ENCODE measurements around the gene LRP1.

Gene LRP1

DNA sequence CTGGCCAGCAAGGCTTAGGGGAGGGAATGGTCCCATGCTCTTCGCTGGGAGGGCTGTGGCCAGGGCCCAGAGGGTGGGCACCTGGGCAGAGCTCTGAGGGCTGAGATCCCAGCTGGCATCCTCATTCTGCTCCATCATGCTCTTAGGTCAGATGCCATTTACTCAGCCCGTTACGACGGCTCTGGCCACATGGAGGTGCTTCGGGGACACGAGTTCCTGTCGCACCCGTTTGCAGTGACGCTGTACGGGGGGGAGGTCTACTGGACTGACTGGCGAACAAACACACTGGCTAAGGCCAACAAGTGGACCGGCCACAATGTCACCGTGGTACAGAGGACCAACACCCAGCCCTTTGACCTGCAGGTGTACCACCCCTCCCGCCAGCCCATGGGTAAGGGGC lies 49.9 kb downstream of the LRP1 start:
- no peak for DNase-seq

GRCh38 chr12:57179331-57180086 lies 51.2 kb downstream of the LRP1 start:
- DNase-seq, result no peak

DNA sequence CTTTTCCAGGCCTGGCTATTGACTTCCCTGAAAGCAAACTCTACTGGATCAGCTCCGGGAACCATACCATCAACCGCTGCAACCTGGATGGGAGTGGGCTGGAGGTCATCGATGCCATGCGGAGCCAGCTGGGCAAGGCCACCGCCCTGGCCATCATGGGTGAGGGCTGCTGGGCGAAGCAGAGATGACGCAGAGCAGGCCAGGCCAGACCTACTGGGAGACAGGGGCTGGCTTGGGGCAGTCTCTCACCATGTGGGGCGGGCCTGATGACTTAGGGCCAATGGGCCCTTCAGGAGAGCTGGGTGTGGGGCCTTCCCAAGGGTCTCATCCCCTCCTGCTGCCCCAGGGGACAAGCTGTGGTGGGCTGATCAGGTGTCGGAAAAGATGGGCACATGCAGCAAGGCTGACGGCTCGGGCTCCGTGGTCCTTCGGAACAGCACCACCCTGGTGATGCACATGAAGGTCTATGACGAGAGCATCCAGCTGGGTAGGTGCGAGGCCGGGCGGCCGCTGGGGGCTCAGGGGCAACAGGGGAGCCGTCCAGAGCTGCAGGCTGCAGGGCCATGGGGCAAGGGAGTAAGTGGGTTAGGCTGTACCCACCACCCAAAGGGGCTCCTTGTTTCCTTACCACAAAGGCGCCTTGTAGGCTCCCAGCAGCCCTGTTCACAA lies 52.2 kb downstream of the LRP1 start:
- DNase-seq, result no peak

DNA sequence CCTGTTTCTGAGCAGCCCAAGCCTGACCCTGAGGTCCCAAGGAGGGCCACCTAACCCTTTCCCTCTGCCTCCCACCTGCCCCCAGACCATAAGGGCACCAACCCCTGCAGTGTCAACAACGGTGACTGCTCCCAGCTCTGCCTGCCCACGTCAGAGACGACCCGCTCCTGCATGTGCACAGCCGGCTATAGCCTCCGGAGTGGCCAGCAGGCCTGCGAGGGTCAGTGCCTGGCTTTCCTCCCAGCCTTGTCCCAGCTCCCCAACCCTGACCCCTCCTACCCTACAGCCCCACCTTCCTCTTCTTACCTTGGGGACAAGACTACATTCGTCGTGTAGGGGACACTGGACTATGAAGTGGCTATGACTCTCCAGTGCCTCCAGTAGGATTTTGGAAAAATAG lies 52.8 kb downstream of the LRP1 start:
- no peak for DNase-seq

GRCh38 chr12:57181561-57182155 lies 53.4 kb downstream of the LRP1 start:
- DNase-seq, result no peak

GRCh38 chr12:57182918-57183575 lies 54.8 kb downstream of the LRP1 start:
- peak; percentile 69 for DNase-seq

GRCh38 chr12:57183939-57184725 lies 55.8 kb downstream of the LRP1 start:
- DNase-seq, result no peak

DNA sequence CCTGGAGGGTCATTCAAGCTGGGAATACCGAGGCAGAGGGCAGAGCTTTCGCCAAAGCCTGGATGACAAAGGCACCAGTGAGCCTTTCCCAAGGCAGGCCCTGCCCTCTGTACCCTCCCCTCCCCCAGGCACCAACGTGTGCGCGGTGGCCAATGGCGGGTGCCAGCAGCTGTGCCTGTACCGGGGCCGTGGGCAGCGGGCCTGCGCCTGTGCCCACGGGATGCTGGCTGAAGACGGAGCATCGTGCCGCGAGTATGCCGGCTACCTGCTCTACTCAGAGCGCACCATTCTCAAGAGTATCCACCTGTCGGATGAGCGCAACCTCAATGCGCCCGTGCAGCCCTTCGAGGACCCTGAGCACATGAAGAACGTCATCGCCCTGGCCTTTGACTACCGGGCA lies 57.1 kb downstream of the LRP1 start:
- DNase-seq, result no peak

DNA sequence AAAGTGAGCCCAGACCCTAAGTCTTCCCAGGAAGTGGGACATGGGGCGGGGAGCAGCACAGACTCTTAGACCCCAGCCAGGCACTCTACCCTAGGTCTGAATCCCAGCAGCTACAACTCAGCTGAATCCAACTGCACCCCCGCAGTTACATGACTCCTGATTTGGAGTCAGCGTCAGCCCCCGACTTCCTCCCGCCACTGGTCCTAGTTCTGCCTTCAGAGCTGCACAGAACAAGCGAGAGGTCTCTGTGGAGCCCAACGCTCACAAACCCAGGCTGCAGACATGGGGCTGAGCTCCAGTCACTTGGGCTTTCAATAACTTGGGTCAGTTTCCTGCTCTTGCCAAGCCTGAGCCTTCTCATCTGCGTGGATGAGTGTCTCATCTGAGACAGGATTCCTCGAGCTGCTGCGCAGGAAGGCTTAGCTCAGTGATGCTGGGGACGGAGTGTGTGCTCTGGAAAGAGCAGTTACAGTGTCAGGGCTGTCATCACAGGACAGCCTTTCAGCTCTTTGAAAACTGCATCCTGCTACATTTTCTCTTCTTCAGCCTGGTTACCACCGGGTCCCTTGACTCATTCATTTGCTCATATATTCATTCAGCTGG lies 57.7 kb downstream of the LRP1 start:
- no peak for DNase-seq

GRCh38 chr12:57187222-57188089 lies 59.2 kb downstream of the LRP1 start:
- no peak for DNase-seq

DNA sequence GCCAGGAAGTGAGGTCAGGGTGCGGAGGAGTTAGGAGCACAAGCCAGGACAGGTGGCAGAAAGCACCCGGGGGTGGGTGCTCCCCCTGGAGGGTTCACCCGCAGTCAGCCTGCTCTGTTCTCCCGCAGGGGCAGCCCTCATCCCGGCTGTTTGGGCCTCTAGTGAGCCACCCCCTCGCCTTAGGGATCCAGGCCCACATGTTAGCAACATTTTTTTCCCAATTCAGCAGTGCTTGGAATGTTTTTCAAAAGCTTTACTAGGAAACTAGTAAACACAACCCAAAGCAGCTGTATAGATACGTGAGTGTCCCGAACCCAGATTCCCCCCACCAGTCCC lies 59.8 kb downstream of the LRP1 start:
- DNase-seq, result no peak

GRCh38 chr12:57190037-57190436 lies 61.8 kb downstream of the LRP1 start:
- DNase-seq, result peak; percentile 82

DNA sequence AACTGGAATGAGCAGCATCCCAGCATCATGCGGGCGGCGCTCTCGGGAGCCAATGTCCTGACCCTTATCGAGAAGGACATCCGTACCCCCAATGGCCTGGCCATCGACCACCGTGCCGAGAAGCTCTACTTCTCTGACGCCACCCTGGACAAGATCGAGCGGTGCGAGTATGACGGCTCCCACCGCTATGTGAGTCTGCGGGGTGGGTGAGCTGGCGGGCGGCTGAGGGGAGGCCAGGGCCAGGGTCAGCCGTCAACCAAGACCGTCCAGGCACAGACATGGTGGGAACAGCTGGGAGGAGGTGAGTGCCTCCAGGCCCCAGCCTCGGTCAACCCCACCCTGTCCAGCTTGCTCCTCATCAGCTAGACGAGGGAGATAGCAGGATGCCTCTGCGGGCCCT lies 62.5 kb downstream of the LRP1 start:
- no peak for DNase-seq

- DNase-seq, result no peak
Observed at GRCh38 chr12:57191410-57191809, 63.1 kb downstream of the LRP1 start.

GRCh38 chr12:57192920-57193319 lies 64.6 kb downstream of the LRP1 start:
- DNase-seq, result no peak

GRCh38 chr12:57193706-57194245 lies 65.5 kb downstream of the LRP1 start:
- peak; percentile 28 for DNase-seq

- no peak for DNase-seq
Observed at GRCh38 chr12:57194253-57194652, 66.0 kb downstream of the LRP1 start.

GRCh38 chr12:57195186-57195585 lies 66.9 kb downstream of the LRP1 start:
- no peak for DNase-seq

DNA sequence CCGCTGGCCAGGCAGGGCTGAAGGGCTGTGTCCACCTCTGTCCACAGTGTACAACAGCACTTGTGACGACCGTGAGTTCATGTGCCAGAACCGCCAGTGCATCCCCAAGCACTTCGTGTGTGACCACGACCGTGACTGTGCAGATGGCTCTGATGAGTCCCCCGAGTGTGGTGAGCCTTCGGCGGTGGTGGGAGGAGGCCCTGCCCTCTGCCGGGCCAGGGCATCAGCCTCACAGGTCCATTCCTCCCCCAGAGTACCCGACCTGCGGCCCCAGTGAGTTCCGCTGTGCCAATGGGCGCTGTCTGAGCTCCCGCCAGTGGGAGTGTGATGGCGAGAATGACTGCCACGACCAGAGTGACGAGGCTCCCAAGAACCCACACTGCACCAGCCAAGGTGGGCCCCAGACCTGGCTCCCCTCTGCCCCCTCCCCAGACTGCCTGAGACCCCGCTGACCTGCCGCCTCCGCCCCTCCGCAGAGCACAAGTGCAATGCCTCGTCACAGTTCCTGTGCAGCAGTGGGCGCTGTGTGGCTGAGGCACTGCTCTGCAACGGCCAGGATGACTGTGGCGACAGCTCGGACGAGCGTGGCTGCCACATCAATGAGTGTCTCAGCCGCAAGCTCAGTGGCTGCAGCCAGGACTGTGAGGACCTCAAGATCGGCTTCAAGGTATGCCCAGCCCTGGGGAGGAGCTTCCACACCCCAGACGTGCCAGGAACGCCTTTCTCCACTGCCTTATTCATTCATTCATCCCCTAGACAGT lies 67.5 kb downstream of the LRP1 start:
- no peak for DNase-seq

DNA sequence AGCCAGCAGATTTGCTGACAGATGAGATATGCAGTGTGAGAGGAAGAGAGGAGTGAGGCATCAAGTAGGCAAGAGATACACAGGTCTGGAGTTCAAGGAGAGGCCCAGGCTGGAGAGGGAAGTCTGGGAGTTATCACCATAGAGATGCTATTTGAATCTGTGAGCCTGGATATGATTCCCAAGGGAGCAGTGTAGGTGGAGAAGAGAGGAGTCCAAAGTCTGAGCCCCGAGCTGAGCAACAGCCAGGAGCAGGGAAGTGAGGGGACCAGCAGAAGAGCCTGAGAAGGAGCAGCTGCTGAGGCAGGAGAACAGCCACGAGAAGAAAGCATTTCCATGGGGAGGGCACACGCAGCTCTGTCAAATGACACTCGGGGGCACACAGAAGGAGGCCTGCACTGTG lies 68.2 kb downstream of the LRP1 start:
- no peak for DNase-seq

DNA sequence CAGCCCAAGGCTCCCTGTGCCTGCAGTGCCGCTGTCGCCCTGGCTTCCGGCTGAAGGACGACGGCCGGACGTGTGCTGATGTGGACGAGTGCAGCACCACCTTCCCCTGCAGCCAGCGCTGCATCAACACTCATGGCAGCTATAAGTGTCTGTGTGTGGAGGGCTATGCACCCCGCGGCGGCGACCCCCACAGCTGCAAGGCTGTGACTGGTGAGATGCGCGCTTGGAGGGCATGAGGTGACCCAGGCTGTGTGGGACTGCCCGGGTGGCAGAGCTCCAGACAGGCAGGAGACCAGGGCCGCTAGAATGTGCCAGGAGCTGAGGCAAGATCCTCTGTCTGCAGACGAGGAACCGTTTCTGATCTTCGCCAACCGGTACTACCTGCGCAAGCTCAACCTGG lies 68.7 kb downstream of the LRP1 start:
- DNase-seq, result no peak

Data from NCI-H2171 treated with DMSO at 0.1 percent for 48 hours (cell line).